NCI-H1417 treated with DMSO at 0.1 percent for 48 hours (cell line): ENCODE data around the gene PRAMEF4.
"Not testable (repeated sequence)": the region's sequence is repeated elsewhere in the genome, so short reads cannot be mapped to it uniquely, and the experiment has no call there.

Experiments used
- DNase-seq: peaks from one replicate; lab custom pipeline; 2025; lab: John Stamatoyannopoulos, UW

PRAMEF4 gene

DNA sequence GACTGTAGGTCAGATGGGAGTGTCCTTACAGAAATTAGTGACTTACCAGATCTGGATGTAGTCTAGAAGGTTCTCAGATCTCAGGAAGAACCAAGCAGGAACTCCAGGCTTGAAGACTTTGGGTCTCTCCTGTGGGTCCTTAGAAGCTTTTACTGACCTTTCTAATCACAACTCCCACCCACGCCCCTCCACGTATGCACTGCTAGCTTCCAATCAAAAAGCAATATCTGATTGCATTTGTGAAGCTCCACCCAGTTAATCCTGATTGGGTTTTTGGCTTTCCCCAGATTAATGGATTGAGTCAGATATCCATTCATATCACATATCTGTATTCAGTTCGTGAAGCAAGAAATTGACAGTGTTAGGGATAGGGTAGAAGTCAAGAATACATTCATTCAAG lies at the start of gene PRAMEF4:
Gene PRAMEF4 (minus strand): TSS at position 101 of the 400 bp plus-strand sequence. CDS start 2,807 bp downstream, outside the sequence.
- DNase-seq = not testable (repeated sequence)

DNA sequence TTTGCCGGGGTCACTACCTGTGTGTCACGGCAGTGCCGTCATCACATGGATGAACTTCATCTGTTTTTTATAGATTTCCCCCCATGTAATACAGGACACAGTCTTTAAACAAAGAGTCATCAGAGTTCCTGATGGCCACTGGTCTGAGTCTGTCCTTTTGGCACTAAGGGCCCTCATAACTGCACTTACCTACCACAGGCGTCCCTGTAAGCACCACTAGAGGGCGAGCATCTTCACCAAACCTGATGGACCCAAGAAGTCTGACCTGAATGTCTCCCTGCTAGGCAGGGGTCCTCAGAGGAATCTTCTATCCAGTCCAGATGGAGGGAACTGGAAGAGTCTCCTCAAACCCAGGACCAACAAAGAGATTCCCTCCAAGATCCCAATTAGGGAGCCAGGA lies 38.4 kb upstream of the PRAMEF4 start:
- DNase-seq = not testable (repeated sequence)

DNA sequence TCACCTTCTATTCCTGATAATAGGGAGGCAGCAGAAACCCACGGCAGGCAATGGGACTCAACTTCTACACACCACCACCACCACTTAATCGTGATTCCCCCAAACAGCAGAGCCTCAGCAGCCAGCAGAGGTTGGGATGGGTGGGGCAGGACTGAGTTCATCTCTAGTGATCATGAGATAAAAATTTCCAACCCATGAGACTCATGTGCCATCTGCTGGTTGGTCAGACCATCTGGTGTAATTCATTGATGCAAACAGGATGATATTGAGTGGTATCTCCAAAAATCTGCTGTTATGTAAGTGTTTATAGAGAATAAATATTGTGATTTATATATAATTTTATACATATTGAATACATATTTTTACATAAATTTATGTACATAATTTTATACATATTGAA lies 35.7 kb upstream of the PRAMEF4 start:
- DNase-seq = not testable (repeated sequence)

DNA sequence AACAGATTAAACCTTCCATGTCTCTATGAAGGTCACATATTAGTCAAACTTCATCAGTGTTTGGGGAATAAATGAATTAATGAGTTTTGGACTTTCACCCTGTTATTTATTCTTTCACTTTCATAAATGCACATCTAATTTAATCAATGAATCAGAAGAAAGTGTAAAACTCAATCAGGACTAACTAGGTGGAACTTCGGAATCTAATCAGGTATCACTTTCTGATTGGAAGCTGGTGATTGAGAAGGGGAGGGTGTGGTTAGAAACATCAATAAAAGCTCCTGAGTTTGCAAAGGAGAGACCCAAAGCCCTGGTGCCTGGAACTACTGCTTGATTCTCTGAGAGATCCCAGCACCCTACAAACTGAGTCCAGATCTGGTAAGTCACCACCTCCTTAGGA lies 30.3 kb upstream of the PRAMEF4 start, which contains the start of gene PRAMEF7:
Gene PRAMEF7 (plus strand): TSS at position 301 of the 400 bp plus-strand sequence. CDS start 1,083 bp downstream, outside the sequence.
- DNase-seq = not testable (repeated sequence)

DNA sequence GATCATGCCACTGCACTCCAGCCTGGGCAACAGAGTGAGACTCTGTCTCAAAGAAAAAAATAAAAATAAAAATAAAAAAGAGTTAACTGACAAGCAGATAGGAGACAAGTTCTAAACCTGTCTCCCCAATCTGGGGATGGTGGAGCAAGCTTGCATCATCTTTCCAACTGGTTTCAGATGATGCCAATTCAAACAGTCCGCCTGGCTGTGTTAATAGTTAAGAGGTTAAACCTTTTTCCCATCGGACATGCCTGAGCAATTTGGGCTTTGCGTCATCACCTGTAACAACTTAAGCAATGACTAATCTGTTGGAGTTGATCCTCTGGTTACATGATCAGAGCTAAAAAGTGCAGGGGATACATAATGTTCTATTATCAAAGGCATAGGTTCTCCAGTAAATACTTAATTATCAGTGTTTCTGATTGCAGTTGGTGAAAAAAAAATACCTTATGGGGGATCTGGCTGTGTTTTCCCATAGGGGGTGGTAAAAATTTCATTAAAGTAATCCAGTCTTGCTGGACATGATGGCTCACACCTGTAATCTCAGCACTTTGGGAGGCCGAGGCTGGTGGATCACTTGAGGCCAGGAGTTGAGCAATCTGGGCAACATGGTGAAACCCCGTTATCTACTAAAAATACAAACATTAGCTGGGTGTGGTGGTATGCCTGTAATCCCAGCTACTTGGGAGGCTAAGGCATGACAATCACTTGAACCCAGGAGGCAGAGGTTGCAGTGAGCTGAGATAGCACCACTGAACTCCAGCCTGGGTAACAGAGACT lies 18.0 kb upstream of the PRAMEF4 start:
- DNase-seq = not testable (repeated sequence)

DNA sequence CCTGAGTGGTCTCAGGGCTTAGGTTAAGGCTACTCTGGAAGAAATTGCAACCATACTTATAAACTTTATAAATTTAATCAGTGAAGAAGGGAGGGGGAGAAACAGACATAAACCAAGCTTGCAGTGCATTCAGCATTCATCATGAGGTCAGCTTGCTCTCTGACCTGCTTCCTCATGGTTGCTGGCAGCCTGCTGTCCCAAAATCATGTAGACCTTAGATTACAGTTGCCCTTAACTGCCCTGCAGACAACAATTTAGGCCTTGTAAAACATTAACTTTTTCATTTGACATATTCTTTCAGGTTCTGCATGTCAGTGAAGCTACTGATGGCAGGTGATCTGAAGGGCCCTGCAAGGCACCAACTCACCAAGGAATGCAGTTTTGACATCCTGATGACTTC lies 13.2 kb upstream of the PRAMEF4 start:
- not testable (repeated sequence) for DNase-seq

DNA sequence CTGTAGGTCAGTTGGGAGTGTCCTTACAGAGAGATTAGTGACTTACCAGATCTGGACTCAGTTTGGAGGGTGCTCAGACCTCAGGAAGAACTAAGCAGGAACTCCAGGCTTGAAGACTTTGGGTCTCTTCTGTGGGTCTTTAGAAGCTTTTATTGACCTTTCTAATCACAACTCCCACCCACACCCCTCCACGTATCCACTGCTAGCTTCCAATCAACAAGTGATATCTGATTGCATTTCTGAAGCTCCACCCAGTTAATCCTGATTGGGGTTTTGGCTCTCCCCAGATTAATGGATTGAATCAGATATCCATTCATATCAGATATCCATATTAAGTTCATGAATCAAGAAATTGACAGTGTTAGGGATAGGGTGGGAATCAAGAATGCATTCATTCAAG lies 12.2 kb upstream of the PRAMEF4 start, which contains the start of gene PRAMEF10:
Gene PRAMEF10 (minus strand): TSS at position 101 of the 400 bp plus-strand sequence. CDS start 2,423 bp downstream, outside the sequence.
- not testable (repeated sequence) for DNase-seq

DNA sequence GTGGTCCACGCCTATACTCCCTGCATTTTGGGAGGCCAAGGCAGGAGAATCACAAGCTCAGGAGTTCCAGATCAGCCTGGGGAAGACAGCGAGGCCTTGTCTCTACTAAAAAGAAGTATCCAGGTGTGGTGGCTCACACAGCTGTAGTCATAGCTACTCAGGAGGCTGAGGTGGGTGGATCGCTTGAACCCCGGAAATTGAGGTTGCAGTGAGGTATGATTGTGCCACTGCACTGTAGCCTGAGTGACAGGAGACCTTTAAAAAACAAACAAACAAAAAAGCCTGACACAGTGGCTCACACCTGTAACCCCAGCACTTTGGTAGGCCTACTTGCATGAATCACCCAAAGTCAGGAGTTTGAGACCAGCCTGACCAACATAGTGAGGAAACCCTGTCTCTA lies 7.5 kb downstream of the PRAMEF4 start:
- not testable (repeated sequence) for DNase-seq

DNA sequence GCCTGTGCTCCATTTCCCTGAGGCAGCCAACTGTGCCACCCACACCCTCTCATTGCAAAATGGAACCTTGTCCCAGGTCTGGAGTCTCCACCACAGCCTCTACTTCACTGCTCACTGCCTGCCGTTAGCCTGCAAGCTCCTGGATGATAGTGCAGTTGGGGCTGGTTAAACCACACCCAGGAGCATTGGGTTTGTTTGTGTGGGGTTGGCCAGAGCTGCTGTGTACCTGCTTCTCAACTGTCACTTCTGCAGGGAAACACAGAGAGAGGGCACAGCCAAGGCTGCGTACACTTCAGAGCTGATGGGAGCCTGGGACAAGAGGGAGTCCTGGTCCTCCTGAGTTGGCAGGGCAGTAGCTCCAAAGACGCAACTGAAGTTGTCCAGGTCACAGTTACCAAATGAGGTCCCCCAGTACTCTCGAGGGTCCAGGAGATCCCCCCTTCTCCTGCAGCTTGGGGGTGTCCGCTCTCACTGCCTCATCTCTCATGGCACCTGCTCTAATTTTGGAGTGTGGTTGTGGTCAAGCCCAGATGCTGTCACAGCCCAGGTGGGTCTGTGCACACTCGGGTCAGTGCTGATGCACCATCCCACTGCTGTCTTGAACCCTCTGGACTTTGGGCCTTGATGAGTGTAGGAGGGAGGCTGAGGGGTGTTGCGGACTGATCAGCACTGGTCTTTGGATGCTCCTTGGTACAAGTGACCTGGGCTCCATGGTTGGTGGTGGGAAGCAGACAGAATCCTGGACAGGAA lies 22.7 kb downstream of the PRAMEF4 start:
- DNase-seq = not testable (repeated sequence)

DNA sequence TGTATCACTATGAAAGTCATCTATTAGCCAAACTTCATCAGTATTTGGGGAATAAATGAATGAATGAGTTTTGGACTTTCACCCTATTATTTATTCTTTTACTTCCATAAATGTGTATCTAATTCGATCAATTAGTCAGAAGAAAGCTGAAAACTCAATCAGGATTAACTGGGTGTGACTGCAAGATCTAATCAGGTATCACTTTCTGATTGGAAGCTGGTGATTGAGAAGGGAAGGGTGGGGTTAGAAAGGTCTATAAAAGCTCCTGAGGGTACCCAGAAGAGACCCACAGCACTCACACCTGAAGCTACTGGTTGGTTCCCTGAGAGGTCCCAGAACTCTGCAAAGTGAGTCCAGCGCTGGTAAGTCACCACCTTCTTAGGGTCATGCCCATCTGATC lies 29.2 kb downstream of the PRAMEF4 start, which contains the start of gene PRAMEF2:
Gene PRAMEF2 (plus strand): TSS at position 301 of the 400 bp plus-strand sequence. CDS start 1,924 bp downstream, outside the sequence.
- not testable (repeated sequence) for DNase-seq

DNA sequence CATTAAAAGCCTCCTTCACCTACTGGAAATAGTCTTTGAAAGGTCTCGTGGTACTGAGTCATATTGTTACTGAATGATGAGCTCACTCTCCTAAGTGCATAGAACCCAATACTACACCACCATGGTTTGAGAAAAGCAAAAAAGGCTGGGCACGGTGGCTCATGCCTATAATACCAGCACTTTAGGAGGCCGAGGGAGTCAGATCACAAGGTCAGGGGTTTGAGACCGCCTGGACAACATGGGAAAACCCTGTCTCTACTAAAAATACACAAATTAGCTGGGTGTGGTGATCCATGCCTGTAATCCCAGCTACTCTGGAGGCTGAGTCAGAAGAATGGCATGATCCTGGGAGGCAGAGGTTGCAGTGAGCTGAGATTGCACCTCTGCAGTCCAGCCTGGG lies 34.2 kb downstream of the PRAMEF4 start:
- no peak for DNase-seq

DNA sequence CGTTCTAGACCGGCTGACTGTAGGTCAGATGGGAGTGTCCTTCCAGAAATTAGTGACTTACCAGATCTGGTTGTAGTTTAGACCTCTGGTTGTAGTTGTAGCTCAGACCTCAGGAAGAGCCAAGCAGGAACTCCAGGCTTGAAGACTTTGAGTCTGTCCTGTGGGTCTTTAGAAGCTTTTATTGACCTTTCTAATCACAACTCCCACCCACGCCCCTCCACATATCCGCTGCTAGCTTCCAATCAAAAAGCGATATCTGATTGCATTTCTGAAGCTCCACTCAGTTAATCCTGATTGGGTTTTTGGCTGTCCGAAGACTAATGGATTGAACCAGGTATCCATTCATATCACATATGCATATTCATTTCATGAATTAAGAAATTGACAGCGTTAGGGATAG lies 37.4 kb downstream of the PRAMEF4 start, which contains the start of gene HNRNPCL1:
Gene HNRNPCL1 (minus strand): TSS at position 101 of the 400 bp plus-strand sequence. CDS start 431 bp downstream, outside the sequence.
- DNase-seq = not testable (repeated sequence)

DNA sequence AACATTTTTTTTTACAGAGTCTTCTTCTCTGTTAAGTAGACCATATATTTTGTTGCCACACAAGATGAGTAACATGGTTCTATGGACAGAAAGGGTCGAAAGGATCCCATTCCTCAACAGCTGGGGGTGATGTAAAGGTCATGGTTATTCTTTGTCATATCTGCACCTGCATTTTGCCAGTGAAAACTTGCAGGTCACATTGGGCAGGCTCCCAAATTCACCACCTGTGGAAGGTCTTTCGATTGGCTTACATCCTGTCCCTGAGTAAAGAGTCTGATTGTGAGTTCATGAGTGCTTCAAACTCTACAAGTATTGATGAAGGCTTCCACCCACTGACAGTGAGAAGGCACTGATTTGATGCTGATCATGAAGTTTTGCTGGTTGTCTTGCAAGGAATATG lies 52.8 kb downstream of the PRAMEF4 start:
- DNase-seq = not testable (repeated sequence)

DNA sequence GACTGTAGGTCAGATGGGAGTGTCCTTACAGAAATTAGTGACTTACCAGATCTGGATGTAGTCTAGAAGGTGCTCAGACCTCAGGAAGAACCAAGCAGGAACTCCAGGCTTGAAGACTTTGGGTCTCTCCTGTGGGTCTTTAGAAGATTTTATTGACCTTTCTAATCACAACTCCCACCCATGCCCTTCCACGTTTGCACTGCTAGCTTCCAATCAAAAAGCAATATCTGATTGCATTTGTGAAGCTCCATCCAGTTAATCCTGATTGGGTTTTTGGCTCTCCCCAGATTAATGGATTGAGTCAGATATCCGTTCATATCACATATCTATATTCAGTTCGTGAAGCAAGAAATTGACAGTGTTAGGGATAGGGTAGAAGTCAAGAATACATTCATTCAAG lies 54.7 kb downstream of the PRAMEF4 start, which contains the start of gene PRAMEF11:
Gene PRAMEF11 (minus strand): TSS at position 101 of the 400 bp plus-strand sequence. CDS start 2,621 bp downstream, outside the sequence.
- not testable (repeated sequence) for DNase-seq
